ENCODE data around the gene C12orf42. TPM values are rescaled to one million over a fixed set of nuclear protein-coding genes. Genes with fewer than 3 reads are reported as not detected.

Gene C12orf42
- total and polyA plus RNA-seq, 2 of the 4 experiments (the other 2 are of a cell fraction), result not detected

DNA sequence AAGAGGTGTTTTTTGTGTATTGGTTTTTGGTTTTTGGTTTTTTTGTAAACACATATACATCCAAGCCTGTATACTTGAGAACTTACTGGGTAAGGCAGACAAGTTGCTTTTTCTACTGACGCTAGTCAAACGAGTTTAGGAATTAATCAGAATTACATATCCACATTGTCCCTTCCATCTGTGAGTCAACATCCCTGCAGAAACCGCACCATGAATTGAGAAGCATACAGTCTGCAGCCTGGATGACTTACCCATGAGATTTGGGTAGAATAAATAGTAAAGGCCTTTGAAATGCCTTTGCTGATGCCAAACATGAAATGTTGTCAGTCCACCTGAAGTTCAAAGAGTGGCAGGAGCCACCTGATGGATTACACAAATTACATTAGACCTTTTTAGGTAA lies 21.4 kb upstream of the C12orf42 start:
- Histone ChIP-seq H2BK20ac (ENCODE audit: low read depth, low read length) (no peak overlapping the region), H3K4me2 (ENCODE audit: low read depth, low read length) (no peak overlapping the region), H3K23ac (ENCODE audit: low read depth, low read length) (no peak overlapping the region), H3K9me3 (ENCODE audit: control insufficient read depth, insufficient read depth, low read length) (no peaks in the 10 kb centered on the region), H3K14ac (replicated peaks; ENCODE audit: low read depth, low read length) (no peak overlapping the region), H3K27me3 (ENCODE audit: control insufficient read depth, insufficient read depth, low read length) (no peaks in the 10 kb centered on the region), H3K36me3 (ENCODE audit: control insufficient read depth, insufficient read depth, low read length) (no peaks in the 10 kb centered on the region), H3K9me1 (ENCODE audit: insufficient read depth, low read length) (no peaks in the 10 kb centered on the region), H3K9ac (ENCODE audit: low read depth, low read length) (no peak overlapping the region), H3K79me1 (ENCODE audit: low read depth in 1 of 2, low read length in 2 of 2) (no peaks in the 10 kb centered on the region), H4K5ac (ENCODE audit: low read depth, low read length) (no peak overlapping the region), H2BK15ac (ENCODE audit: low read depth, low read length) (no peak overlapping the region), H2AFZ (replicated peaks; ENCODE audit: low read length, poor library complexity) (no peak overlapping the region), H2AK5ac (ENCODE audit: low read depth, low read length) (no peak overlapping the region), H2BK120ac (ENCODE audit: low read depth, low read length) (no peak overlapping the region), H4K20me1 (ENCODE audit: insufficient read depth, low read length) (no peaks in the 10 kb centered on the region), H3K56ac (ENCODE audit: extremely low read depth, insufficient read depth, low read length) (no peak overlapping the region), H3K4me3 (ENCODE audit: insufficient read depth, low read depth, low read length) (no peak overlapping the region), H3K27ac (ENCODE audit: insufficient read depth, low read length) (no peak overlapping the region), H4K91ac (ENCODE audit: insufficient read depth, low read depth, low read length) (no peak overlapping the region), H4K8ac (ENCODE audit: low read depth in 2 of 2, low read length in 2 of 2) (no peak overlapping the region), H2AK9ac (replicated peaks; ENCODE audit: low read depth, low read length, poor library complexity) (no peak overlapping the region), H3K18ac (ENCODE audit: low read depth, low read length) (no peak overlapping the region), H3K4me1 (ENCODE audit: control insufficient read depth, insufficient read depth, low read length) (no peaks in the 10 kb centered on the region), H2BK5ac (ENCODE audit: low read depth, low read length, poor library complexity, severe bottlenecking) (no peak overlapping the region), H3K4ac (ENCODE audit: low read depth, low read length) (no peak overlapping the region)
- intact Hi-C loops (cut with micrococcal nuclease) (no loop called here), in situ Hi-C loops (cut with MboI; ENCODE audit: low sequenced_read_pairs) (no loop called here), dilution Hi-C loops (cut with HindIII; ENCODE audit: low sequenced_read_pairs, unreplicated experiment) (no loop called here)
- TF ChIP-seq MXI1 (IDR thresholded peaks at IDR 0.05; ENCODE audit: borderline replicate concordance, low read depth, low read length) (no peak), CEBPB (IDR thresholded peaks at IDR 0.05; ENCODE audit: low read depth, low read length) (no peak), POLR2A (IDR thresholded peaks at IDR 0.05; ENCODE audit: low read depth, low read length) (no peak), SMC3 (IDR thresholded peaks at IDR 0.05; ENCODE audit: low read depth, low read length) (no peak), BHLHE40 (IDR thresholded peaks at IDR 0.05; ENCODE audit: low read depth, low read length) (no peak), MAFK (IDR thresholded peaks at IDR 0.05; ENCODE audit: low read depth, low read length) (no peak), CHD1 (IDR thresholded peaks at IDR 0.05; ENCODE audit: low read depth, low read length) (no peak)
- ChIA-PET POLR2A (ENCODE audit: unreplicated experiment) (no interaction called here), CTCF (no interaction called here)
- no CpG with 5 or more reads among the region's 3 CpGs for WGBS, 2 experiments (ENCODE audit: extremely low coverage in 2 of 2, insufficient read length in 1 of 2)
- no peak for DNase-seq
- no TSS peak for BruUV-seq (replicated peaks)
- no peak for ATAC-seq (ENCODE audit: low read depth)

All from IMR-90 (cell line).